ENCODE data around the gene DLEC1.

The DLEC1 gene

DNA sequence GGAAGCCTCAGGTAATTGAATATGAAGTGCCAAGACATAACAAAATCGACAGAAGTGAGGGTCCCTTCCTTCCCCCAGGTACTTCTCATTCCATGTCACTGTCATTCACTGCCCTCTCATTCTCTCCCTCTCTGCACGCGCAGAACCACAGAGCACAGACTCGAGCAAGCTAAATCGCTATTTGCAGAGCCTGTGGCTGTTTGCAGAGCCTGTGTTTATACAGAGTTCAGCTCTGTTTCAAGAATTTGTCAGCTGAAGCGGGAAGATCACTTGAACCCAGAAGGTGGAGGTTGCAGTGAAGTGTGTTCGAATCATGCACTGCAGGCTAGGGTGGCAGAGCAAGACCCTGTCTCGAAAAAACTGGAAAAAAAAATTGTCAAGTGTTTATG is 45.9 kb upstream of the DLEC1 start:
- TF ChIP-seq ZFX (IDR thresholded peaks at IDR 0.05) = no peak
- TF ChIP-seq, protein P1, sequence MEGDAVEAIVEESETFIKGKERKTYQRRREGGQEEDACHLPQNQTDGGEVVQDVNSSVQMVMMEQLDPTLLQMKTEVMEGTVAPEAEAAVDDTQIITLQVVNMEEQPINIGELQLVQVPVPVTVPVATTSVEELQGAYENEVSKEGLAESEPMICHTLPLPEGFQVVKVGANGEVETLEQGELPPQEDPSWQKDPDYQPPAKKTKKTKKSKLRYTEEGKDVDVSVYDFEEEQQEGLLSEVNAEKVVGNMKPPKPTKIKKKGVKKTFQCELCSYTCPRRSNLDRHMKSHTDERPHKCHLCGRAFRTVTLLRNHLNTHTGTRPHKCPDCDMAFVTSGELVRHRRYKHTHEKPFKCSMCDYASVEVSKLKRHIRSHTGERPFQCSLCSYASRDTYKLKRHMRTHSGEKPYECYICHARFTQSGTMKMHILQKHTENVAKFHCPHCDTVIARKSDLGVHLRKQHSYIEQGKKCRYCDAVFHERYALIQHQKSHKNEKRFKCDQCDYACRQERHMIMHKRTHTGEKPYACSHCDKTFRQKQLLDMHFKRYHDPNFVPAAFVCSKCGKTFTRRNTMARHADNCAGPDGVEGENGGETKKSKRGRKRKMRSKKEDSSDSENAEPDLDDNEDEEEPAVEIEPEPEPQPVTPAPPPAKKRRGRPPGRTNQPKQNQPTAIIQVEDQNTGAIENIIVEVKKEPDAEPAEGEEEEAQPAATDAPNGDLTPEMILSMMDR (conservative IDR thresholded peaks at IDR 0.05) = no peak
- no peak overlapping the region for H3K27ac ChIP-seq

DNA sequence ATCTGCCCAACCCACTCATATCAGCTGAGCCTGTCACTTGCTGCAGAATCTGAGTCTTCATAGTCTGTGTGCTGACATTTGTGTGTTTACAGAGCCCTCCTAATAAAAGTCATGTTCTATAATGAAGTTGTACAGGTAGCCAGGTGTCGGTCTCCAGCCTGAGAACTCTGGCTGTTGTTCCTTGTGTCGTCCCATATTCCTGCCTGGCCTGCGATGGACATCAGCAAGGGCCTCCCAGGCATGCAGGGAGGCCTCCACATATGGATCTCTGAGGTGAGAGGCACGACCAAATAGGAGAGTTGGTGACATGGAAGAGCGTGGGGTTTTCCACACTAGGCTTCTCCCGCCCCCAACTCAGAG is 45.6 kb upstream of the DLEC1 start:
- TF ChIP-seq ZFX (IDR thresholded peaks at IDR 0.05) = no peak
- TF ChIP-seq, protein P1 (conservative IDR thresholded peaks at IDR 0.05) = no peak
- H3K27ac ChIP-seq = no peak overlapping the region

DNA sequence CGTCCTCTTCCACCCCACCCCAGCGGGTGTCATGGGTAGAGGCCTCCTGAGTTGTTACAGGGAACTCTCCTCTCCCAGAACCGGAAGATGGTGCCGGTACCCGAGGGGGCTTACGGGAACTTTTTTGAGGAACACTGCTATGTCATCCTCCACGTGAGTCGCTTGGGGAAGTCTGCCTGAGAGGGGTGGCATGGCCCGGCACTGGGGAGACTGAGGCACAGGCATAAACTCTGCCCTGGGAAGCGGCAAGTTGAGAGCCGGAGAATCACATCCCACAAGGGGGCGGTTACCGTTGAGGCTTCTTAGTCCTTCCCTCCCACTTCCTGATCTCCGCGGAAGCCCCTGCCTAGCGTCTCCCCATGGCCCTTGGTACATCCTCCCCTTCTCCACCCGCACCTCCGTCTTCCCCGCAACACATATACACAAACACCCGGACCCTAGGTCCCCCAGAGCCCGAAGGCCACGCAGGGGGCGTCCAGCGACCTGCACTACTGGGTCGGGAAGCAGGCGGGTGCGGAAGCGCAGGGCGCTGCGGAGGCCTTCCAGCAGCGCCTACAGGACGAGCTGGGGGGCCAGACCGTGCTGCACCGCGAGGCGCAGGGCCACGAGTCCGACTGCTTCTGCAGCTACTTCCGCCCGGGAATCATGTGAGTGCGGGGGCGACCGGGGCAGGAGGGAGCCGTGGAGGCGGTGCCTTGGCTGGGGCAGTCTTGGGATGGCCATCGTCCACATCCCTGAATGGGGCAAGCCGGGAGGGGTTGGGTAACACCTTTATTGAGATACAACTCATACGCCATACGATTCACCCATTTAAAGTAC is 45.0 kb upstream of the DLEC1 start:
- H3K27ac ChIP-seq = no peak overlapping the region
- no peak for TF ChIP-seq ZFX (IDR thresholded peaks at IDR 0.05)
- TF ChIP-seq, protein P1 (conservative IDR thresholded peaks at IDR 0.05) = no peak

DNA sequence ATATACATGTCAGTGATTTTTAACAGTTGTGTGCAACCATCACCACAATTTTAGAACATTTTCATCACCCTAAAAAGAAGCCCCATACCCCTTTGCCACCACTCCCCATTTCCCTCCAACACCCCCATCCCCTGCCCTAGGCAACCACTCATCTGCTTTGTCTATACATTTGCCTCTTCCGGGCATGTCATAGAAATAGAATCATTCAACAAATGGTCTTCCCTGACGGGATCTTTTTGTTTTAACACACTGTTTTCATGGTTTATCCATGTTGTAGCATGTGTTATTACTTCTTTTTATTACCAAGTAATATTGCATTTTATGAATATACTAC is 44.4 kb upstream of the DLEC1 start:
- no peak overlapping the region for H3K27ac ChIP-seq
- no peak for TF ChIP-seq ZFX (IDR thresholded peaks at IDR 0.05)
- TF ChIP-seq, protein P1 (conservative IDR thresholded peaks at IDR 0.05) = no peak

DNA sequence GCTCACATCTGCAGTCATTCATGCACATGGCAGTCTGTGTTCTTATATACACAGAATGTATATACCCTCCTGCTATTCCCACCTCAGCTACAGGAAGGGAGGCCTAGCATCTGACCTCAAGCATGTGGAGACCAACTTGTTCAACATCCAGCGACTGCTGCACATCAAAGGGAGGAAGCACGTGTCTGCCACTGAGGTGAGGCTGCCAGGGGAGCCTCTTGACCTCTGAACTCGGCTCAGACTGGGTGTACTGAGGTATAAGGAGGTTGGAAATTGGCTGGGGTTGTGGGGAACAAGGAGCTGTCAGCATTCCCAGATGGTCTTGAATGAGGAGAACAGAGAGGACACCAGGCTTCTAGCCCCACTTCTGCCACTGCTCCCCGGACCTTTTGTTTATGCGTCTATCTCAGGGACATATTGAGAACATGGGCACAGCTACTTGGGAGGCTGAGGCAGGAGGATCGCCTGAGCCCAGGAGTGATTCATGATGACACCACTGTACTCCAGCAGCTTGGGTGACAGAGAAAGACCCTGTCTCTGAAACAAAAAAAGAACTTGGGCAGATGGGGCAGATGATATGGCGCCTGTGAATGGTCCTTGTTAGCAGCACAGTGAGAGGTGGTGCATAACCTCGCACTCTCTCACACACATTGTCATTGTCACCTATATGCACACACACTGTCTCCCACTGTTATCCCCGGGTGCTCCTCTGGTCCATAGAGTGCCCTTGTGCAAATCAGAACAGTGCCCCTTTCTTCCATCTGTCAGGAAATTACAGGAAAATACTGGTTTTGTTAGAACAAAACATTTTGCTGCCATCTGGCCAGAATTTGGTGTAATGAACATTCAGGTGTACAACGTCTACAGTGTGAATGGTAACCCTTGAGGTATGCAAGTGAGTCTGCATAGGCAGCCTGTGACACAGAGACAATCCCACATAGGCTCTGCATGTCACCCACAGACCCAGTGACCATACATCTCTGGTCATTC is 43.1 kb upstream of the DLEC1 start:
- H3K27ac ChIP-seq = no peak overlapping the region
- TF ChIP-seq, protein P1 (conservative IDR thresholded peaks at IDR 0.05) = no peak
- no peak for TF ChIP-seq ZFX (IDR thresholded peaks at IDR 0.05)

DNA sequence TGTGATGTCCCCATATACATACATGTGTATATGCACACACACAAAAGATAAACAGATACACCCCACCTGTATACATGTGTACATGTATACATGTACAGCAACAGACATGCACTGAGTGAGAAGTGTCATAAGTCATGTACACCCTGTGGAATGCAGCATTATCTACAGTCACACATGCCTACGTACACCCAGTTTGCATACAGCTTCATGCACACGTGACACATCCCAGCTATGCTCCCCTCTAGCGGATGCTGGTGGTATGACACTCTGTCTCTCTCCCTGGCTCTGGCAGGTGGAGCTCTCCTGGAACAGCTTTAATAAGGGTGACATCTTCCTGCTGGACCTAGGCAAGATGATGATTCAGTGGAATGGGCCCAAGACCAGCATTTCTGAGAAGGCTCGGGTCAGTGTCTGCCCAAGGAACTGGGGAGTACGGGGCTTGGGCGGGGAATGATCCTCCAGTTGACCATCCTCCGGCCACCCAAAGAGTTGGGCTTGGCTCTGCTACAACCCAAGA is 42.2 kb upstream of the DLEC1 start:
- no peak overlapping the region for H3K27ac ChIP-seq
- TF ChIP-seq, protein P1 (conservative IDR thresholded peaks at IDR 0.05) = peak; percentile 90
- no peak for TF ChIP-seq ZFX (IDR thresholded peaks at IDR 0.05)

DNA sequence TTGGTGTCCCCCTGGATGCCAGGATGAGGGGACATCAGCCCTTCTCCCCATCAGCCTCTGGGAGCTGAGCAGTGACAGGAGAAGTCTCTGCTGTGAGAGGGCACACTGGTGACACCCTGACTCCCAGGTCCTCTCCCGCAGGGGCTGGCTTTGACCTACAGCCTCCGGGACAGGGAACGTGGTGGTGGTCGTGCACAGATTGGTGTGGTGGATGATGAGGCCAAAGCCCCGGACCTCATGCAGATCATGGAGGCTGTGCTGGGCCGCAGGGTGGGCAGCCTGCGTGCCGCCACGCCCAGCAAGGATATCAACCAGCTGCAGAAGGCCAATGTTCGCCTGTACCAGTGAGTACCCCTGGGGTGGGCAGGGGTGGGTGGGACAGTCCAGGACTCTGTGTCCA is 41.7 kb upstream of the DLEC1 start:
- TF ChIP-seq, protein P1 (conservative IDR thresholded peaks at IDR 0.05) = no peak
- TF ChIP-seq ZFX (IDR thresholded peaks at IDR 0.05) = no peak
- no peak overlapping the region; the same call in 1 of the 2 replicates for H3K27ac ChIP-seq
